IPS-18c (cell line): ENCODE results near the gene CFLAR.
A peak's percentile ranks its signal among the peaks of the same experiment; 100 is the strongest.
"Not testable (repeated sequence)": the region's sequence is repeated elsewhere in the genome, so short reads cannot be mapped to it uniquely, and the experiment has no call there.

Source experiments
- H3K4me3 ChIP-seq: 2 replicates; pipeline ENCODE4 v1.7.0; 2013; ENCODE audit warnings: low read depth, mild to moderate bottlenecking, low read length, moderate library complexity; ENCODE audit not compliant: insufficient read depth
- H3K9me3 ChIP-seq: one replicate; pipeline ENCODE4 v1.6.1; 2013; ENCODE audit warnings: mild to moderate bottlenecking, low read length, moderate library complexity; ENCODE audit not compliant: control insufficient read depth, insufficient read depth

Gene CFLAR

GRCh38 chr2:201138401-201138970 is 22.5 kb downstream of the CFLAR start:
- Histone ChIP-seq H3K4me3 (no peak overlapping the region), H3K9me3 (no peaks in the 10 kb centered on the region)

- peak overlapping the region; percentile 12; the same call in 1 of the 2 replicates for H3K4me3 ChIP-seq
- H3K9me3 ChIP-seq = not testable (repeated sequence)
These were observed 23.2 kb downstream of the CFLAR start for GRCh38 chr2:201138986-201139781.

GRCh38 chr2:201139836-201140604 is 24.1 kb downstream of the CFLAR start:
- Histone ChIP-seq H3K4me3 (peak overlapping the region; percentile 12; the same call in 1 of the 2 replicates), H3K9me3 (no peaks in the 10 kb centered on the region)

GRCh38 chr2:201144101-201145051 is 28.4 kb downstream of the CFLAR start:
- Histone ChIP-seq H3K9me3 (no peaks in the 10 kb centered on the region), H3K4me3 (no peak overlapping the region)

GRCh38 chr2:201148434-201148990 is 32.5 kb downstream of the CFLAR start:
- Histone ChIP-seq H3K4me3 (no peak overlapping the region), H3K9me3 (no peaks in the 10 kb centered on the region)

- Histone ChIP-seq H3K4me3 (no peak overlapping the region), H3K9me3 (no peaks in the 10 kb centered on the region)
These were observed 33.3 kb downstream of the CFLAR start for GRCh38 chr2:201149064-201149820.

- not testable (repeated sequence) for H3K9me3 ChIP-seq, H3K4me3 ChIP-seq
These were observed 33.8 kb downstream of the CFLAR start for GRCh38 chr2:201149821-201150165.

GRCh38 chr2:201150454-201151020 is 34.6 kb downstream of the CFLAR start:
- H3K4me3 ChIP-seq = no peak overlapping the region
- H3K9me3 ChIP-seq = no peaks in the 10 kb centered on the region

- H3K4me3 ChIP-seq = no peak overlapping the region
- no peaks in the 10 kb centered on the region for H3K9me3 ChIP-seq
These were observed 35.4 kb downstream of the CFLAR start for GRCh38 chr2:201151127-201151981.

GRCh38 chr2:201152517-201152916 is 36.6 kb downstream of the CFLAR start:
- no peak overlapping the region for H3K4me3 ChIP-seq
- no peaks in the 10 kb centered on the region for H3K9me3 ChIP-seq

- Histone ChIP-seq H3K9me3 (no peaks in the 10 kb centered on the region), H3K4me3 (no peak overlapping the region)
These were observed 37.2 kb downstream of the CFLAR start for GRCh38 chr2:201152999-201153815.

- no peaks in the 10 kb centered on the region for H3K9me3 ChIP-seq
- no peak overlapping the region for H3K4me3 ChIP-seq
These were observed 38.8 kb downstream of the CFLAR start for GRCh38 chr2:201154615-201155399.

GRCh38 chr2:201156036-201156435 is 40.1 kb downstream of the CFLAR start:
- H3K9me3 ChIP-seq = no peaks in the 10 kb centered on the region
- no peak overlapping the region for H3K4me3 ChIP-seq

GRCh38 chr2:201156640-201157039 is 40.7 kb downstream of the CFLAR start:
- no peak overlapping the region for H3K4me3 ChIP-seq
- H3K9me3 ChIP-seq = no peaks in the 10 kb centered on the region
